ENCODE results near the gene ELOVL6. TPM values are rescaled to one million over a fixed set of nuclear protein-coding genes. Genes with fewer than 3 reads are reported as not detected.

Gene ELOVL6
- total RNA-seq, 4 donors from 2014 or later = 11.3 to 31.6 (median 24.2) TPM

DNA sequence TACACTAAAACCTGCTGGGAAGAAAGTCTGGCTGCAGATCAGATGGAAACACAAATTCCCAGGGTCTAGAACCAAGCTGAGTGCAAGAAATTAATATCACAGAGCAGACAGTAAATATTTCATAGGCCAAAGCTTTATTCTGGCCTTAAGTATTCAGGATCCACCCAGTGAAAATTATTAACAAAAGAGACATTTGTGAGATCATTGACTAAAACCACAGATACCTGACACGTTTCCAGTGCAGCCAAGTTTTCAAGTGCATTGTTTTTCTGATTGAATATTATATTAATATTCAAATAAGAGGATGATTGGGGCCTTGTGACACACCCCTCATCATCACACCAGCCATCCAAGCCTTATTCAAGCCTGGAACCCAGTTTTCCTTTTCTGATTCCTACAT, 10.3 kb downstream of the ELOVL6 start:
- no peaks in the 10 kb centered on the region for H3K9me3 ChIP-seq
- H3K36me3 ChIP-seq = no peaks in the 10 kb centered on the region
- 63% methylated on average over 1 of the region's 1 CpG for WGBS
- DNase-seq (ENCODE audit: low spot score in 2 of 2) = no peak
- TF ChIP-seq, protein P1, sequence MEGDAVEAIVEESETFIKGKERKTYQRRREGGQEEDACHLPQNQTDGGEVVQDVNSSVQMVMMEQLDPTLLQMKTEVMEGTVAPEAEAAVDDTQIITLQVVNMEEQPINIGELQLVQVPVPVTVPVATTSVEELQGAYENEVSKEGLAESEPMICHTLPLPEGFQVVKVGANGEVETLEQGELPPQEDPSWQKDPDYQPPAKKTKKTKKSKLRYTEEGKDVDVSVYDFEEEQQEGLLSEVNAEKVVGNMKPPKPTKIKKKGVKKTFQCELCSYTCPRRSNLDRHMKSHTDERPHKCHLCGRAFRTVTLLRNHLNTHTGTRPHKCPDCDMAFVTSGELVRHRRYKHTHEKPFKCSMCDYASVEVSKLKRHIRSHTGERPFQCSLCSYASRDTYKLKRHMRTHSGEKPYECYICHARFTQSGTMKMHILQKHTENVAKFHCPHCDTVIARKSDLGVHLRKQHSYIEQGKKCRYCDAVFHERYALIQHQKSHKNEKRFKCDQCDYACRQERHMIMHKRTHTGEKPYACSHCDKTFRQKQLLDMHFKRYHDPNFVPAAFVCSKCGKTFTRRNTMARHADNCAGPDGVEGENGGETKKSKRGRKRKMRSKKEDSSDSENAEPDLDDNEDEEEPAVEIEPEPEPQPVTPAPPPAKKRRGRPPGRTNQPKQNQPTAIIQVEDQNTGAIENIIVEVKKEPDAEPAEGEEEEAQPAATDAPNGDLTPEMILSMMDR (IDR thresholded peaks at IDR 0.05) = no peak
- TF ChIP-seq POLR2A (IDR thresholded peaks at IDR 0.05) (no peak), EP300 (IDR thresholded peaks at IDR 0.05) (no peak), POLR2AphosphoS5 (IDR thresholded peaks at IDR 0.05) (no peak)
- H3K27ac ChIP-seq = no peak overlapping the region
- H3K4me1 ChIP-seq = no peaks in the 10 kb centered on the region
- no peak overlapping the region for H3K4me3 ChIP-seq
- H3K27me3 ChIP-seq = no peaks in the 10 kb centered on the region

- no peaks in the 10 kb centered on the region for H3K9me3 ChIP-seq
- TF ChIP-seq POLR2AphosphoS5 (IDR thresholded peaks at IDR 0.05) (no peak), POLR2A (IDR thresholded peaks at IDR 0.05) (no peak)
Measured at GRCh38 chr4:110184791-110185155, 13.6 kb downstream of the ELOVL6 start.

GRCh38 chr4:110184140-110184790, 14.2 kb downstream of the ELOVL6 start:
- H3K27ac ChIP-seq = no peak overlapping the region
- no peak for DNase-seq (ENCODE audit: low spot score in 2 of 2)
- WGBS = 49% methylated on average over 4 of the region's 4 CpGs
- no peaks in the 10 kb centered on the region for H3K4me1 ChIP-seq
- TF ChIP-seq EP300 (IDR thresholded peaks at IDR 0.05) (no peak), POLR2AphosphoS5 (IDR thresholded peaks at IDR 0.05) (no peak), POLR2A (IDR thresholded peaks at IDR 0.05) (no peak)
- TF ChIP-seq, protein P1 (IDR thresholded peaks at IDR 0.05) = no peak
- no peak overlapping the region for H3K4me3 ChIP-seq
- H3K9me3 ChIP-seq = no peaks in the 10 kb centered on the region
- no peaks in the 10 kb centered on the region for H3K36me3 ChIP-seq
- no peaks in the 10 kb centered on the region for H3K27me3 ChIP-seq

More at GRCh38 chr4:110184791-110185155, 13.6 kb downstream of the ELOVL6 start:
- Histone ChIP-seq H3K27ac (no peak overlapping the region), H3K4me1 (no peaks in the 10 kb centered on the region), H3K4me3 (no peak overlapping the region), H3K36me3 (no peaks in the 10 kb centered on the region), H3K27me3 (no peaks in the 10 kb centered on the region)
- 53% methylated on average over 1 of the region's 1 CpG for WGBS
- no peak for DNase-seq (ENCODE audit: low spot score in 2 of 2)

DNA sequence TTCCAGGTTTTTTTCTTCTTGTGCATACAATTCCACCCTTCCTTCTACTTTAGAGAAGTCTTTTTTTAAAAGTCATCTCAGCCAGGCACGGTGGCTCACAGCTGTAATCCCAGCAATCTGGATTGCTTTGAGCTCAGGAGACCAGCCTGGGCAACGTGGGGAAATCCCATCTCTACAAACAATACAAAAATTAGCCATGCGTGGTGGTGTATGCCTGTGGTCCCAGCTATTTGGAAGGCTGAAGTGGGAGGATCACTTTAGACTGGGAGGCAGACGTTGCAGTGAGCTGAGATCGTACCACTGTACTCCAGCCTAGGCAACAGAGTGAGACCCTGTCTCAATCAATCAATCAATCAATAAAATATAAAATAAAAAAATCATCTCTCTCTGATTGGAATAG, 14.8 kb downstream of the ELOVL6 start:
- TF ChIP-seq POLR2A (IDR thresholded peaks at IDR 0.05) (no peak), EP300 (IDR thresholded peaks at IDR 0.05) (no peak), POLR2AphosphoS5 (IDR thresholded peaks at IDR 0.05) (no peak)
- TF ChIP-seq, protein P1 (IDR thresholded peaks at IDR 0.05) = no peak
- no peak overlapping the region for H3K27ac ChIP-seq
- no peak for DNase-seq (ENCODE audit: low spot score in 2 of 2)
- H3K36me3 ChIP-seq = no peaks in the 10 kb centered on the region
- WGBS = 71% methylated on average over 5 of the region's 5 CpGs
- no peaks in the 10 kb centered on the region for H3K27me3 ChIP-seq
- no peaks in the 10 kb centered on the region for H3K4me1 ChIP-seq
- H3K9me3 ChIP-seq = no peaks in the 10 kb centered on the region
- no peak overlapping the region for H3K4me3 ChIP-seq

- no peaks in the 10 kb centered on the region for H3K9me3 ChIP-seq
Measured at GRCh38 chr4:110183058-110183457, 15.4 kb downstream of the ELOVL6 start.

More at GRCh38 chr4:110183058-110183457, 15.4 kb downstream of the ELOVL6 start:
- H3K27me3 ChIP-seq = no peaks in the 10 kb centered on the region
- no peaks in the 10 kb centered on the region for H3K36me3 ChIP-seq
- WGBS = 94% methylated on average over 5 of the region's 5 CpGs
- TF ChIP-seq POLR2A (IDR thresholded peaks at IDR 0.05) = no peak
- TF ChIP-seq EP300 (IDR thresholded peaks at IDR 0.05) = no peak
- TF ChIP-seq POLR2AphosphoS5 (IDR thresholded peaks at IDR 0.05) = no peak
- TF ChIP-seq, protein P1 (IDR thresholded peaks at IDR 0.05) = no peak
- no peaks in the 10 kb centered on the region for H3K4me1 ChIP-seq
- no peak for DNase-seq (ENCODE audit: low spot score in 2 of 2)
- no peak overlapping the region for H3K4me3 ChIP-seq
- H3K27ac ChIP-seq = no peak overlapping the region
